Measurements from ENCODE around the gene CATSPERD. TPM values are rescaled to one million over a fixed set of nuclear protein-coding genes. Genes with fewer than 3 reads are reported as not detected.
"Not testable (repeated sequence)": the region's sequence is repeated elsewhere in the genome, so short reads cannot be mapped to it uniquely, and the experiment has no call there.

Gene CATSPERD
- total and polyA plus RNA-seq, 9 donors, result 0.67 to 4.5 TPM; not detected in 7

- TF ChIP-seq POLR2A (IDR thresholded peaks at IDR 0.05) (no peak), EP300 (IDR thresholded peaks at IDR 0.05) (no peak), CTCF (IDR thresholded peaks at IDR 0.05) (no peak)
- no peaks in the 10 kb centered on the region for H3K4me1 ChIP-seq (ENCODE audit: insufficient read depth)
- intact Hi-C loops (cut with DNase I), result no loop called here
- peaks cover 0 to 4% of the 10 kb centered on the region in 2 donors for H3K9me3 ChIP-seq
- H3K4me3 ChIP-seq, result no peak overlapping the region
- no peak overlapping the region for H3K27ac ChIP-seq
- WGBS, 3 donors, result 58 to 65% (median 59%) methylated on average over 16 to 17 of the region's 17 CpGs
- DNase-seq, result no peak
- no peaks in the 10 kb centered on the region for H3K36me3 ChIP-seq
- H3K27me3 ChIP-seq, result no peaks in the 10 kb centered on the region
These were observed 55.4 kb downstream of the CATSPERD start for GRCh38 chr19:5775668-5776309.

- WGBS, 3 donors, result 74 to 78% (median 74%) methylated on average over 17 of the region's 17 CpGs
- no peak for TF ChIP-seq EP300 (IDR thresholded peaks at IDR 0.05)
- TF ChIP-seq POLR2A (IDR thresholded peaks at IDR 0.05), result no peak
- H3K27ac ChIP-seq, result no peak overlapping the region
- intact Hi-C loops (cut with DNase I), result no loop called here
- H3K36me3 ChIP-seq, result no peaks in the 10 kb centered on the region
- H3K27me3 ChIP-seq, result no peaks in the 10 kb centered on the region
- no peaks in the 10 kb centered on the region for H3K4me1 ChIP-seq (ENCODE audit: insufficient read depth)
- peaks cover 0 to 4% of the 10 kb centered on the region in 2 donors for H3K9me3 ChIP-seq
- DNase-seq, result no peak
- no peak overlapping the region for H3K4me3 ChIP-seq
These were observed 58.0 kb downstream of the CATSPERD start for GRCh38 chr19:5778402-5778801.

GRCh38 chr19:5780916-5781315 lies 60.5 kb downstream of the CATSPERD start:
- intact Hi-C loops (cut with DNase I), result loop anchor here in 1 of 4 donors (10.0 kb wide), 1 partner anchor 244 kb away; no protein-coding TSS in a partner anchor
- H3K9me3 ChIP-seq; H3K27me3 ChIP-seq; H3K4me1 ChIP-seq (ENCODE audit: insufficient read depth); H3K4me3 ChIP-seq; H3K36me3 ChIP-seq; H3K27ac ChIP-seq; DNase-seq: not testable (repeated sequence)
- 75 to 88% (median 78%) methylated on average over 11 of the region's 11 CpGs for WGBS, 3 donors

GRCh38 chr19:5782322-5782721 lies 61.9 kb downstream of the CATSPERD start:
- 70 to 79% (median 72%) methylated on average over 9 of the region's 9 CpGs for WGBS, 3 donors
- Histone ChIP-seq H3K27ac (no peak overlapping the region), H3K4me1 (ENCODE audit: insufficient read depth) (no peaks in the 10 kb centered on the region), H3K27me3 (no peaks in the 10 kb centered on the region), H3K36me3 (no peaks in the 10 kb centered on the region), H3K9me3 (no peaks in the 10 kb centered on the region), H3K4me3 (no peak overlapping the region)
- DNase-seq, result no peak
- TF ChIP-seq POLR2A (IDR thresholded peaks at IDR 0.05) (no peak), CTCF (IDR thresholded peaks at IDR 0.05) (no peak), EP300 (IDR thresholded peaks at IDR 0.05) (no peak)
- intact Hi-C loops (cut with DNase I), result loop anchor here in 1 of 4 donors (10.0 kb wide), 1 partner anchor 242 kb away; no protein-coding TSS in a partner anchor

GRCh38 chr19:5782945-5783919 lies 62.8 kb downstream of the CATSPERD start:
- H3K36me3 ChIP-seq, result no peaks in the 10 kb centered on the region
- no peaks in the 10 kb centered on the region for H3K27me3 ChIP-seq
- H3K4me3 ChIP-seq, result no peak overlapping the region
- 63 to 67% (median 64%) methylated on average over 45 to 48 of the region's 48 CpGs for WGBS, 3 donors
- TF ChIP-seq EP300 (IDR thresholded peaks at IDR 0.05), result no peak
- TF ChIP-seq POLR2A (IDR thresholded peaks at IDR 0.05), result no peak
- TF ChIP-seq CTCF (IDR thresholded peaks at IDR 0.05), result no peak
- intact Hi-C loops (cut with DNase I), result loop anchor here in 1 of 4 donors (10.0 kb wide), 1 partner anchor 242 kb away; no protein-coding TSS in a partner anchor
- no peaks in the 10 kb centered on the region for H3K9me3 ChIP-seq
- no peak overlapping the region for H3K27ac ChIP-seq
- H3K4me1 ChIP-seq (ENCODE audit: insufficient read depth), result no peaks in the 10 kb centered on the region
- DNase-seq, result peak in 1 of 5 donors; percentile 25

Measured in ovary (tissue), 9 donors.